Neuron (in vitro differentiated cells): ENCODE results near the gene TAF11L14.
"Not testable (repeated sequence)": the region's sequence is repeated elsewhere in the genome, so short reads cannot be mapped to it uniquely, and the experiment has no call there.

Experiments used
- H2AFZ ChIP-seq: one replicate; pipeline ENCODE4 v1.6.1; 2013; ENCODE audit warnings: low read depth, mild to moderate bottlenecking, inconsistent platforms, low read length, moderate library complexity
- H3K27me3 ChIP-seq: one replicate; pipeline ENCODE4 v1.6.1; 2013; ENCODE audit warnings: low read length; ENCODE audit not compliant: insufficient read depth
- H3K36me3 ChIP-seq: one replicate; pipeline ENCODE4 v1.6.1; 2013; ENCODE audit warnings: low read length; ENCODE audit not compliant: insufficient read depth
- H3K4me1 ChIP-seq: one replicate; pipeline ENCODE4 v1.6.1; 2013; ENCODE audit warnings: low read length; ENCODE audit not compliant: insufficient read depth
- H3K4me3 ChIP-seq: 2 replicates; pipeline ENCODE4 v1.5.1; 2013; ENCODE audit warnings: mild to moderate bottlenecking, low read length, moderate library complexity
- H3K9me3 ChIP-seq: one replicate; pipeline ENCODE4 v1.6.1; 2013; ENCODE audit warnings: low read length

TAF11L14 gene

GRCh38 chr5:17634160-17634559, at the start of gene TAF11L14:
TSS of gene TAF11L14 (plus strand) at chr5:17634460.
- no peak within 1 kb of the TSS for H2AFZ ChIP-seq
- no peaks in the 10 kb centered on the region for H3K9me3 ChIP-seq
- H3K4me1 ChIP-seq = no peaks in the 10 kb centered on the region
- H3K4me3 ChIP-seq = no peak within 1 kb of the TSS
- no peaks in the 10 kb centered on the region for H3K36me3 ChIP-seq
- H3K27me3 ChIP-seq = no peaks in the 10 kb centered on the region

GRCh38 chr5:17585658-17586057, 48.6 kb upstream of the TAF11L14 start, which contains the start of gene TAF11L7:
TSS of gene TAF11L7 (minus strand) at chr5:17585758.
- not testable (repeated sequence) for H3K27me3 ChIP-seq, H3K4me3 ChIP-seq, H2AFZ ChIP-seq, H3K4me1 ChIP-seq, H3K9me3 ChIP-seq, H3K36me3 ChIP-seq

- H3K9me3 ChIP-seq, H3K27me3 ChIP-seq, H3K4me1 ChIP-seq, H2AFZ ChIP-seq, H3K4me3 ChIP-seq, H3K36me3 ChIP-seq: not testable (repeated sequence)
Observed at GRCh38 chr5:17590860-17591259, 43.4 kb upstream of the TAF11L14 start, which contains the start of gene TAF11L8. TSS of gene TAF11L8 (minus strand) at chr5:17590960.

GRCh38 chr5:17594255-17594654, 40.0 kb upstream of the TAF11L14 start, which contains the start of gene TAF11L9:
TSS of gene TAF11L9 (minus strand) at chr5:17594394.
- not testable (repeated sequence) for H3K27me3 ChIP-seq, H3K36me3 ChIP-seq, H3K9me3 ChIP-seq, H2AFZ ChIP-seq, H3K4me1 ChIP-seq, H3K4me3 ChIP-seq

- H3K4me1 ChIP-seq, H2AFZ ChIP-seq, H3K36me3 ChIP-seq, H3K27me3 ChIP-seq, H3K9me3 ChIP-seq, H3K4me3 ChIP-seq: not testable (repeated sequence)
Observed at GRCh38 chr5:17597728-17598127, 36.5 kb upstream of the TAF11L14 start, which contains the start of gene TAF11L10. TSS of gene TAF11L10 (minus strand) at chr5:17597828.

GRCh38 chr5:17603880-17604279, 30.4 kb upstream of the TAF11L14 start, which contains the start of gene TAF11L11:
TSS of gene TAF11L11 (plus strand) at chr5:17604183.
- H3K27me3 ChIP-seq, H3K4me1 ChIP-seq, H2AFZ ChIP-seq, H3K4me3 ChIP-seq, H3K9me3 ChIP-seq, H3K36me3 ChIP-seq: not testable (repeated sequence)

GRCh38 chr5:17604951-17605350, 29.3 kb upstream of the TAF11L14 start:
- Histone ChIP-seq H3K4me3 (no peak overlapping the region), H3K27me3 (no peaks in the 10 kb centered on the region), H3K36me3 (no peaks in the 10 kb centered on the region), H3K9me3 (no peaks in the 10 kb centered on the region), H2AFZ (no peak overlapping the region), H3K4me1 (no peaks in the 10 kb centered on the region)

GRCh38 chr5:17607461-17607860, 26.8 kb upstream of the TAF11L14 start:
- H3K36me3 ChIP-seq, H2AFZ ChIP-seq, H3K4me3 ChIP-seq, H3K9me3 ChIP-seq, H3K4me1 ChIP-seq, H3K27me3 ChIP-seq: not testable (repeated sequence)

- H3K4me3 ChIP-seq, H3K36me3 ChIP-seq, H2AFZ ChIP-seq, H3K4me1 ChIP-seq, H3K9me3 ChIP-seq, H3K27me3 ChIP-seq: not testable (repeated sequence)
Observed at GRCh38 chr5:17610092-17610491, 24.2 kb upstream of the TAF11L14 start, which contains the start of gene TAF11L12. TSS of gene TAF11L12 (plus strand) at chr5:17610392.

- Histone ChIP-seq H3K4me1 (no peaks in the 10 kb centered on the region), H3K4me3 (no peak overlapping the region), H3K27me3 (no peaks in the 10 kb centered on the region), H3K36me3 (no peaks in the 10 kb centered on the region), H2AFZ (no peak overlapping the region), H3K9me3 (no peaks in the 10 kb centered on the region)
Observed at GRCh38 chr5:17614872-17615605, 19.2 kb upstream of the TAF11L14 start.

- Histone ChIP-seq H3K36me3 (no peaks in the 10 kb centered on the region), H2AFZ (no peak overlapping the region), H3K27me3 (no peaks in the 10 kb centered on the region), H3K4me1 (no peaks in the 10 kb centered on the region), H3K4me3 (no peak overlapping the region), H3K9me3 (no peaks in the 10 kb centered on the region)
Observed at GRCh38 chr5:17619354-17619753, 14.9 kb upstream of the TAF11L14 start.

- Histone ChIP-seq H3K36me3 (no peaks in the 10 kb centered on the region), H3K4me1 (no peaks in the 10 kb centered on the region), H3K4me3 (no peak overlapping the region), H3K9me3 (no peaks in the 10 kb centered on the region), H2AFZ (no peak overlapping the region), H3K27me3 (no peaks in the 10 kb centered on the region)
Observed at GRCh38 chr5:17620627-17621026, 13.6 kb upstream of the TAF11L14 start.

GRCh38 chr5:17625686-17626085, 8.6 kb upstream of the TAF11L14 start:
- Histone ChIP-seq H3K4me1 (no peaks in the 10 kb centered on the region), H2AFZ (no peak overlapping the region), H3K36me3 (no peaks in the 10 kb centered on the region), H3K4me3 (no peak overlapping the region), H3K9me3 (no peaks in the 10 kb centered on the region), H3K27me3 (no peaks in the 10 kb centered on the region)

GRCh38 chr5:17631788-17632187, 2.5 kb upstream of the TAF11L14 start, which contains the start of gene TAF11L13:
TSS of gene TAF11L13 (plus strand) at chr5:17632088.
- not testable (repeated sequence) for H3K36me3 ChIP-seq, H3K4me3 ChIP-seq, H3K4me1 ChIP-seq, H3K9me3 ChIP-seq, H2AFZ ChIP-seq, H3K27me3 ChIP-seq
